Kidney epithelial cell (primary cell): ENCODE results near the gene SLC47A2. TPM values are rescaled to one million over a fixed set of nuclear protein-coding genes. Genes with fewer than 3 reads are reported as not detected.
A peak's percentile ranks its signal among the peaks of the same experiment; 100 is the strongest.

Experiments used
- DNase-seq: peaks from one replicate; pipeline ENCODE4 v3.0.0-alpha.2; 2010; ENCODE audit warnings: low read depth
- H3K27me3 ChIP-seq: 2 replicates; pipeline ENCODE4 v1.6.0; 2011; ENCODE audit warnings: low read length; ENCODE audit not compliant: control insufficient read depth, insufficient read depth
- H3K36me3 ChIP-seq: 2 replicates; pipeline ENCODE4 v1.5.1; 2011; ENCODE audit warnings: low read length; ENCODE audit not compliant: control insufficient read depth, insufficient read depth
- H3K4me3 ChIP-seq: 2 replicates; pipeline ENCODE4 v1.5.1; 2011; ENCODE audit warnings: low read depth, mild to moderate bottlenecking, control low read depth, low read length
- CTCF ChIP-seq: IDR thresholded peaks from 2 replicates; pipeline ENCODE4 v1.5.1; 2011; ENCODE audit warnings: mild to moderate bottlenecking, moderate library complexity, low read length, control low read depth, inconsistent platforms; ENCODE audit not compliant: insufficient read depth, poor library complexity, severe bottlenecking
- total RNA-seq: library from RNA; depleted of rRNA; stranded (reverse); fragments of >200 nt; gene quantifications from 2 replicates; pipeline ENCODE4 v1.2.3, GENCODE V29; 2015

SLC47A2 gene
- total RNA-seq, 1 donor from 2014 or later: not detected

GRCh38 chr17:19645734-19646201 is 70.6 kb downstream of the SLC47A2 start:
- H3K4me3 ChIP-seq: no peak overlapping the region
- no peaks in the 10 kb centered on the region for H3K36me3 ChIP-seq
- H3K27me3 ChIP-seq: no peaks in the 10 kb centered on the region
- no peak for DNase-seq
- TF ChIP-seq CTCF: peak; percentile 44

- H3K27me3 ChIP-seq: no peaks in the 10 kb centered on the region
- DNase-seq: no peak
- no peaks in the 10 kb centered on the region for H3K36me3 ChIP-seq
- TF ChIP-seq CTCF: no peak
- no peak overlapping the region for H3K4me3 ChIP-seq
Observed at GRCh38 chr17:19644493-19645210, 71.7 kb downstream of the SLC47A2 start.

GRCh38 chr17:19642373-19642893 is 74.0 kb downstream of the SLC47A2 start:
- Histone ChIP-seq H3K4me3 (no peak overlapping the region), H3K36me3 (no peaks in the 10 kb centered on the region), H3K27me3 (no peaks in the 10 kb centered on the region)
- no peak for DNase-seq
- TF ChIP-seq CTCF: no peak

- Histone ChIP-seq H3K4me3 (no peak overlapping the region), H3K36me3 (no peaks in the 10 kb centered on the region), H3K27me3 (no peaks in the 10 kb centered on the region)
- TF ChIP-seq CTCF: no peak
- DNase-seq: no peak
Observed at GRCh38 chr17:19641687-19642372, 74.6 kb downstream of the SLC47A2 start.

- H3K27me3 ChIP-seq: no peaks in the 10 kb centered on the region
Observed at GRCh38 chr17:19631905-19632304, 84.5 kb downstream of the SLC47A2 start.

More at GRCh38 chr17:19631905-19632304, 84.5 kb downstream of the SLC47A2 start:
- TF ChIP-seq CTCF: no peak
- Histone ChIP-seq H3K36me3 (no peaks in the 10 kb centered on the region), H3K4me3 (no peak overlapping the region)
- no peak for DNase-seq
